NCI-H2196 (cell line): ENCODE data around the gene ZDHHC6.
"Not testable (repeated sequence)": the region's sequence is repeated elsewhere in the genome, so short reads cannot be mapped to it uniquely, and the experiment has no call there.

ENCODE experiments used
- DNase-seq: peaks from one replicate; lab custom pipeline; 2025; ENCODE audit not compliant: unreplicated experiment; lab: John Stamatoyannopoulos, UW

Gene ZDHHC6

DNA sequence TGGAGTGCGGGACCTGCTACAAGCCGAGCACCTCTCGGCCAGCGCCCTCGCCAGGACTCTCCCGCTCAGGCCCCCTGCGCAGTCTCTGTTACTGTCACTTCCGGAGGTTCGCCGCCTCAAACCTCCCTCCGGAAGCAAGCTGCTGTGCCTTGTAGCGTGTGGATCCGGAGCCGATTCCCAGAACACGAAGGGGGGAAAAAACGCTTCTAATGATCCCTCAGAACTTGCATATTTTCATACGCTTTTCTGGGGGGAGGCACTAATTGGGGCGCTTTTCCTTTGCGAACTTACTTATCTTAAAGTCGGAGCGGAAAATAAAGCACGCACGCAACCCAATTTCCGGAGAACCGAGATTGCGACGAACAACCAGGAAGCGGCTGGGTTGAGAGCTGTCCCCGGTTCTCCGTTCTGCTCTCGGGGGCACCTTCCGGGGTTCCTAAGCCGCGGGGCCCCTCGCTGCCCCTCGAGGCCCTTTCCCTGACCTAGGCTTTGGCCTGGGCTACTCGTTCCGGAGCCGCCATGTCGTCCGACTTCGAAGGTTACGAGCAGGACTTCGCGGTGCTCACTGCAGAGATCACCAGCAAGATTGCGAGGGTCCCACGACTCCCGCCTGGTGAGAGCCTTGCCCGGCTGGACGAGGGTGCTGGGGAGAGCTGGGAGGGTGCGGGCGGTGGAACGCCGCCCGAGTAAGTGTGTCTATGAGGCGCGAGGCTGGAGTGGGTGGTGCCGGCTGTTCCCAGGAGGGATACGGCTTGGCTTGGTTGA lies at the start of gene ZDHHC6, which contains the start of gene VTI1A:
Gene ZDHHC6 (minus strand): TSS at position 60 of the 765 bp plus-strand sequence. CDS start 1,478 bp downstream, outside the sequence.
Gene VTI1A (plus strand): TSS at position 361 of the 765 bp plus-strand sequence. CDS start 159 bp downstream, at position 520.
- peak; percentile 60 for DNase-seq

GRCh38 chr10:112492736-112493135 lies 46.0 kb upstream of the ZDHHC6 start:
- DNase-seq = no peak

- no peak for DNase-seq
These were observed 44.4 kb upstream of the ZDHHC6 start for GRCh38 chr10:112491144-112491543.

- peak; percentile 35 for DNase-seq
These were observed 43.8 kb upstream of the ZDHHC6 start for GRCh38 chr10:112490545-112490944.

DNA sequence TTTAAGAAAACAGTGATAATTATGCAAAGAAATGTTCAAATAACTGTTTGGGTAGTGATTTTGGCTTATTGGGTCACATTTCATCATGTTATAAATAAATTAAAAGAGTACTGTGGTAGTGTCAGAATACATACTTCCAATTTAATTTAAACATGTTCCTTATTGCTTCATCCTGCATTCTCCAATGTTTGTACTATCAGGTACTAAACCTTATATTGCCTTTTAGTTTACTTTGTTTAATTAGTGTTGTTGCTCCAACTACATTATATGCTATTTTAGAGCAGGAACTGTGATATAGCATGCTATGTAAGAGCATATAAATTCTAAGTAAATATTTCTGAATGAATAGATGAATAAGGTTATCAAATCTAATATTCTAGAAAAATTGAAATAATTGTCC lies 41.2 kb upstream of the ZDHHC6 start:
- no peak for DNase-seq

- no peak for DNase-seq
These were observed 37.7 kb upstream of the ZDHHC6 start for GRCh38 chr10:112484399-112484798.

- DNase-seq = no peak
These were observed 34.9 kb upstream of the ZDHHC6 start for GRCh38 chr10:112481602-112482001.

DNA sequence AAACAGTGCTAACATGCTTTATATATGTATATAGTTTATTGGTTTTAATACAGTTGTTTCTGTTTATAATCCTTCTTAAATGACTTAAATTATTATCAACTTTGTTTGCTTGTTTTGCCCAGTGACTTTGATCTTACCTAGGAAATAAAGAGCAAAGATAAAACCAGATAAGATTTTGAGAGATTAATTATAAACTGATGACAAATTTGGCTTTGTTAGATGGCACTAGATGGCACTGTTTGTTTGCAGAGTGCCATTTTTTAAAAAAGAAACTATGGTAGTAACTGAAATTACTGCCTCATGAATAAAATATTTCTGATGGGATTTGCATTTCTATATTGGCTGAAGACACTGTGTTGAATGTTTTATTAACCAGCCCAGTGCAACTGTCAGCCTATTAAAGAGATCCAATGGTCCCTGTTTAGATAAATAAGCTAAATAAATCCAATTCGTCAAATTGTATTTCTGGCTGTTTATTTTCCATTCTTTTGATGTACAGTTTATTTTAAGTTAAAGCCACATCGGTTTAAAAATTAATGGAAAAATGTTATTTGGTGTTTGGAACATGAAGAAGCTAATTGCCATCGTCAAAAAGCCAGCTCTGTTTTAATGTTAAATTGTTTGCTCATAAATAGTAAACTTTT lies 29.0 kb upstream of the ZDHHC6 start:
- DNase-seq = no peak

DNA sequence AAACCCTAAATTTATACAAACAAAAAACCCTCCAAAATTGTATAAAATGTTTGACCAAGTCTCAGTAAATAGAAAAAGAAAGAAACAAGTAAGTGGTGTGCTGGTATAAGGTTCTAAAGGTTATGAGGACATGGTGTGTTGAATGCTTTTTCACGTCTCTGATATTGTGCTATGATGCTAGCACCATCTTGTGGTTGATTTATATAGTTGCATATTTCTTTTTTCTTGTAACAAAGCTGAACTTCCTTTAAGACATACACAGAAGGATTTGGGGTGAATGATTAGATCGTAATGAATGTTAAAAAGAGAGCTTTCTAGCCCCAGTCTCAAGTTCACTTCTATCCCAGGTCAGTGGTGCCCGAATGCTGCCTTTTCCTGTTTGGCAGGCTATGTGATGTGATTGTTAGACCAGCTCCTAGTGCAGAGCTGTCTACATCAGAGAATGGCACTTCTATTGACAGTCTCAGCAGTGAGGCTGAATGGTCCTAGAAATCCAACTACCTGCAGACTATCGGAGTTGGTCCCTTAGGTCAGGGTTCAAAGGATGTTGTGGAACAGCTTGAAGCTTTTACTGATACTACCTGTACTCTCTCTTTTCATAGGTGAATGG lies 25.3 kb upstream of the ZDHHC6 start:
- peak; percentile 9 for DNase-seq

DNA sequence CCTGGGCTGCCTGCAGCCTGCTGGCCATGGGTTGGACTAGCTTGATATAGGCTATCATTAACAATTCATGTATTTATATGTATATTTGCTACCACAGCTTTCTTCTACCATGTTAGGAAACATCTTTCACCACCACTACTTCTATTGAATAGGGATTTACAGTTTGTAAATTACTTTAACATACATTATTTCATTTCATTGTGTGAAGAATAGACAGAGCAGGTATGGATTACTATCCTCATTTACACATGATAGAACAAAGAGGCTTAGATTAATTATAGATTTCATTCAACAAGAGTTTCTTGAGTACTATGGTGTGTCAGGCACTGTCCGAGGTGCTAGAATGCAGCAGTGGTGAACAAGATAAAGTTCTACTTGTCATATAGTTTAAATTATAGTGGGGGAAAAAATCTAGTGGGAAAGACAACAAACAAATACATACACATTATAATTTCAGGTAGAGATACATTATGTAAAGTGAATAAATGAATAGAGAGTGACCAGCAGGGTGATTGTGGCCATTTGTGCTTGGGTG lies 20.9 kb upstream of the ZDHHC6 start:
- DNase-seq = no peak

DNA sequence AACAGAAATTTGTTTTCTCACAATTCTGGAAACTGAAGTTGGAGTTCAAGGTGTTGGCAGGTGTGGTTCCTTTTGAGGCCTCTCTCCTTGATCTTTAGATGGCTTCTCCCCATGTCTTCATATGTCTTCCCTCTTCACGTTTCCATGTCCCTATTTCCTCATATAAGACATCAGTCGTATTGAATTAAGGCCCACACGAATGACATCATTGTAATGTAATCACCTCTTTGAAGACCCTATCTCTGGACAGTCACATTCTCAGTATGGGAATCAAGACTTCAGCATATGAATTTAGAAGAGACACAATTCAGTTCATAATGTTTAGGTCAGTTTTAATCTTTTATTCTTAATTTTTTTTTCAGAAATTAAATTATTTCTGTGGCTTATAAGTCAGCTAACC lies 20.1 kb upstream of the ZDHHC6 start:
- no peak for DNase-seq

DNA sequence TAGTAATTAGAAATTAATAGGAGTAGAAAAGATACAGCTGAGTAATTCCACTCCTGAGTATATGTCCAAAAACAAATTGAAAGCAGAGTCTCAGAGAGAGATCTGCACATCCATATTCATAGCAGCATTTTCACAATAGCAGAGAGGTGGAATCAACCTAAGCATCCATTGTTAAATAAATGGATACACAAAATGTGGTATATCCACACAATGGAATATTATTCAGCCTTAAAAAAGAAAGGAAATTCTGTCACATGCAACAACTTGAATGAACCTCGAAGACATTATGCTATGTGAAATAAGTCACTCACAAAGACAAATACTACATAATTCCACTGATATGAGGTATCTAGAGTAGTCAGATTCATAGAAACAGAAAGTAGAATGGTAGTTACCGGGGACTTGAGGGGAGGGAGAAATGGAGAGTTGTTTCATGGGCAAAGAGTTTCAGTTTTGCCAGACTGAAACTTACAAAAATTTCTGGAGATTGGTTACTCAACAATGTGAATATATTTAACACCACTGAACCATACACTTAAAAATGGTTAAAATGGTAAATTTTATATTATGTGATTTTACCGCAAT lies 18.7 kb upstream of the ZDHHC6 start:
- DNase-seq = no peak

DNA sequence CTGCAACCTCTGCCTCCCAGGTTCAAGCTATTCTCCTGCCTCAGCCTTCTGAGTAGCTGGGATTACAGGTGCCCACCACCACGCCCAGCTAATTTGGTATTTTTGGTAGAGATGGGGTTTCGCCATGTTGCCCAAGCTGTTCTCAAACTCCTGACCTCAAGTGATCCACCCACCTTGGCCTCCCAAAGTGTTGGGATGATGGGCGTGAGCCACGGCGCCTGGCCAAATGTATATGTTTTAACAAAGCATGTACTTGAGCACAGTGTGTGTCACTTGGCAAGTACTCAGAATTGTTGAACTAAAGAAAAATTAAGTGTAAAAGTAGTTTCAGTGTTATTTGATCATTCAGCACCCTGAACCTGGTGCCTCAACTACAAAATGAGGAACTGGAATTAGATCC lies 17.4 kb upstream of the ZDHHC6 start:
- not testable (repeated sequence) for DNase-seq

- DNase-seq = no peak
These were observed 14.5 kb upstream of the ZDHHC6 start for GRCh38 chr10:112461029-112461887.

DNA sequence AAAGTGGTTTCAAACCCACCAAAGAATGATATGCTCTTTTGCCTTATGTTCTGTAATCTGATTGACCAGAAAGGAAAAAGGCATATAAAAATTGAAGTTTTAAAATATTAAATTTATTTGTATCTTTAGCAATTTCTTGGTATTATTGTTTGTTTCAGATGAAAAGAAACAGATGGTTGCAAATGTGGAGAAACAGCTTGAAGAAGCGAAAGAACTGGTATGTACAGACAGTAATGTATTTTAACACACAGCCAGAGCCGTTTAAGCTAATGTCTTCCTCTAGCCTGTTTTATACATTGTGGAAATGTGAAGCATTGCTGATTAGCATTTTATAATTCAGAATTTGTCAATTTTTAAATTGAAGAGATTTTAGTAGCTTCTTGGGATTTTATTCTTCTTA lies 13.7 kb upstream of the ZDHHC6 start:
- DNase-seq = no peak

DNA sequence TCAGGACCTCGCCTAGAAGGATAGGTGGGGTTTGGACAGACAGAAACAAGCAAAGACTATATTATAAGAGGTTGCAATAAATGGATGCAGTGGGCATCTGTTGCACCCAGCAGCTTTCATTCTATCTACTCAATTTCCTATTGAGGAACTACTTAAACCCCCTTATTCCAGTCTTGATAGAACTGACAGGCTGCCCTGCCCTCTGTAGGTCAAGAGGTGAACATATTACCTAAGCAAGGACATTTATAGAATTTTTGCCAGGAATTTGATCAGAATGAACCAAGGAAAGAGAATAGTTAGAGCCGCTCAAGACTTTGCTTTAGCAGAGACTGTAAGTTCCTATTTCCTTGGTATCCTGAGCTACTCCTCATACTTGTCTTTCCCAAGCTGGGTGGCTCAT lies 9.8 kb upstream of the ZDHHC6 start:
- DNase-seq = no peak

DNA sequence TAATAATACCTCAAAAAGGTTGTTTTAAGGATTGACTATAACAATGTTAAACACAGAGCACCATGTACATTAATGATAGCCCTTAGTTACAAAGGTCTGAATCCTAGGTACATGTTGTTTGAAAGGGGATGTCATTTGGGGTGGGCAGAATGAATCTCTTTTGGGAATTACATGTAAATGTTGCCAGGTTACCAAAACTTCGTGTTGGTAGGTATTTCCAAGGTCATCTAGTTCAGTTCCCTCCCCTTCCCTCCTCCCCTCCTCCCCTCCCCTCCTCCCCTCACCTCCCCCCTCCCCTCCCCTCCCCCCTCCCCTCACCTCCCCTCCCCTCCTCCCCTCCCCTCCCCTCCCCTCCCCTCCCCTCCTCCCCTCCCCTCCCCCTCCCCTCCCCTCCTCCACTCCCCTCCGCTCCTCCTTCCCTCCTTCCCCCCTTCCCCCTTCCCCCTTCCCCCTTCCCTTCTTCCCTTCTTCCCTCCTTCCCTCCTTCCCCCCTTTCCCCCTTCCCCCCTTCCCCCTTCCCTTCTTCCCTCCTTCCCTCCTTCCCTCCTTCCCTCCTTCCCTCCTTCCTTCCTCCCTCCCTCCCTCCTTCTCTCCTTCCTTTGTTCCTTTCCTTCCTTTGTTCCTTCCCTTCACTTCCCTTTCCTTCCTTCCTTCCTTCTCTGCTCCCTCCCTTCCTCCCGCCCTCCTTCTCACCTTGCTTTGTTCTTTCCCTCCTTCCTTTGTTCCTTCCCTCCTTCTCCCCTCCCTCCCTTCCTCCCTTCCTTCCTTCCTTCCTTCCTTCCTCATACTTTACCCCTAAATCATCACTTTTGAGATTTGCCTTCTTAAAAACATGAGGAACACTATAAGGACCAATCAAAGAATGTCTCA lies 8.4 kb upstream of the ZDHHC6 start:
- no peak for DNase-seq

DNA sequence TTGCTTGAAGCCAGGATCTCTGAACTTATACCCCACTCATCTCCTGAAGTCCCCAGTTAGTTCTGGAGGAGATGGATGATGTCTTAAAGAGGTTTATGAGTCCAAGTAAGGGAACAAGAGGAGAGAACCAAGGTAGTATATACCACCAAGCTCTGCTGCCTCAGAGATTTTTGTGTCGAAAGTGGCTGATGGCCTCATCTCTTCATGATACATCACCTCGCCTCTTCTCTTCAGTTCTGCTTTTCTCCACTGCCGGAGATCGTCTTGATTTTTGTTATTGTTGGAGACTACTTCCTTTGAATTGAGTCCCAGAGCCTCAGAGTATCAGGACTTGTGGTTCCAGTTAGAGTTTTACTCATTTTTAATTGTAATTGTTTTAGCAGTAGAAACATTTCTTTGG lies 2.2 kb upstream of the ZDHHC6 start:
- no peak for DNase-seq

DNA sequence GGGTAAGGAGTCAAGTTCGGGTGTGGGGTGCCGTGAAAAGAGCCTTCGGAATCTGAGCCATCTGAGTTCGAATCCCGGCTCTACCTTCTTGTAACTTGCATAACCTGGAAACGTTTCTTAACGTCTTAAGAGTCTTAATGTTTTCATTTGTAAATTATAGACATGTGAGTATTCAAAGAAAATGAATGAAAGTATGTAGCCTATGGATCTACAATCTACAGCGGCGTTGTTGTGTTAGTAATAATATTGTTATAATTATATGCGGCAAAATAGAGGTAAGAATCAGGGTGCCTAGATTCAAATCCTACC lies 860 bp upstream of the ZDHHC6 start:
- DNase-seq = no peak
